ENCODE data around the gene ZCCHC18. TPM values are rescaled to one million over a fixed set of nuclear protein-coding genes. Genes with fewer than 3 reads are reported as not detected.
"Not testable (repeated sequence)": the region's sequence is repeated elsewhere in the genome, so short reads cannot be mapped to it uniquely, and the experiment has no call there.

ZCCHC18 gene
- 1 to 10 TPM; 3.6 to 5.0 (median 4.9) TPM for polyA plus RNA-seq (ENCODE audit: insufficient read length in 4 of 4)

DNA sequence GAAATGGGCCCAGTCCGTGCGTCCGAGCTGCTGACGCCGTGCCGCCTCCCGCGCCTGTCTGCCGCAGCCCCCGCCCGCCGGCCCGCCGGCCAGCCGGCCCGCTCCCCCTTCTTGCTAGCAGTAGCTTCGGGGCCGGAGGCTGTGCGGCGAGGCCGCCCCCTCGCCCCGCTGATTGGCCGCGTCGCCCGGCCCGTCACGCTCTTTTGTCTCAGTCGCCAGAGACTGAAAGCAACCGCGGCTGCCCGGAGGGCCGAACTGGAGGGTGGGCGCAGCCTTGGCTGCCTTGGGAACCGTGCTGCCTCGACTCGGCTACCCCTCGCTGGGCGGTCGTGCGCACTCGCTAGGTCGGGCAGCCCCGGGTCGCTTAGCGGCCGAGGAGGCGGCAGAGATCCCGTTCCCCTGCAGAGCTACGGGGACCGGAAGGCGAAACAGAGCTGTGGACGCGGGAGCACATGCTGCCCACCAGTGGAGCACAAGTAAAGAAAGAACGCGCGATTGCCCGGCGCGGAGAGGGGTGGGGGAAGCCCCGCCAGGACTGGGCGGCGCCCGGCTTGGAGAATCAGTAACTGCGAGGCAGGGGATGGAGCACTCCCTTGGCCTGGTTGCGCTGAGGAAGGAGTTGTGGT is at the start of gene ZCCHC18:
Gene ZCCHC18, plus strand, starts transcription at position 198 of the 626 bp plus-strand sequence. CDS start 1,589 bp downstream, outside the sequence.
- DNase-seq (ENCODE audit: low read depth in 4 of 4, low spot score in 3 of 4) = peak in 3 of 4 donors; percentile 44 to 49 (median 45)

DNA sequence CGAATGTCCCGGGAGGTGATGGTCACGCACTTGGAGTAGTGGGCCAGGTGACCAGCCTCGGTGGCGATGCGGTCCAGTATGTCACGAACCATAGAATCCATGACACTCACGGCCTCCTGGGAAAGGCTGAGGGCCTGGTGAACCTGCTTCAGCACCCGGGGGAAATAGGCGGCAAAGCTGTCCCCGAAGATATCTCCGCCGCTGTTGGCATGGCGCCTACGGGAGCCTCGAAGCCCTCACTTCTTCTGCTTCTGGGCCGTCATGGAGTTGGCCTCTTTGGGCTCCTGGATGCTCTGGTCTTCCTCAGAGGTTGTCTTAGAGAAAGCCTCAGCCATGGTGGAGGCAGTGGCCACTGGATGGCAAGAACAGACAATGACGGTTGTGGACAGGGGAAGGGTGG is 49.7 kb upstream of the ZCCHC18 start:
- DNase-seq (ENCODE audit: low read depth in 4 of 4, low spot score in 3 of 4) = not testable (repeated sequence)

DNA sequence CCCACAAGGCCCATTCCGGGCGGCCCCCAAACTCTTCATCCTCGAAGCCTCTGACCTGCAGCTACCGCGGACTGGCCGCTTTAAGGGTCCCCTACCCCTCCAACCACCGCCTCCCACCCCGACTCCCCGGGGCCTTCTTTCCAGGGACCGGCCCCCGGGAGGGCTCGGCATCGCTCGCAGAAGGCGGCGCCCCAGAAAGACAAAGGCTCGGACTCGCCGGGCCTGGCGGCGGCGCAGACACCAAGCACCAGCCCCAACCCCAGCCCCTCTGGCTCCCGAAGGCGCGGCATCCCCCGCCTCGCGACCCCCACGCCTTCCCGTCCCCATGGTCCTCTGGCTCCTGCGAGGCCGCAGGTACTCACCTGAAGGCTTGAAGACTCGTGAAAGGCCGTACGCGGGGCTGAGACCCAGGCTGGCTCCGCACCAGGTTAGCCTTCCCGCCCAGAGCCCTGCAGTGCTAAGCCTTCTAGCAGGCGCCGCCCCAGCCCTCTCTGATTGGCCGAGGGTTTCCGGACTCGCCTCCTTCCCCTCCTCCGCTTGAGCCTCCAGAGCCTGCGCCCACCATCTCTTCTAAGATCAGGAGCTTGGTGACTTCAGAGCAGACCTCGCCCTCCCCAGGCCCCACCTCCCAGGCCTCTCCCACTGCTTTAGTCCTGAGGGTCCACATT is 36.4 kb upstream of the ZCCHC18 start, which contains the start of gene TMSB15C:
Gene TMSB15C, minus strand, starts transcription at position 459 of the 668 bp plus-strand sequence.
- not testable (repeated sequence) for DNase-seq (ENCODE audit: low read depth in 4 of 4, low spot score in 3 of 4)

DNA sequence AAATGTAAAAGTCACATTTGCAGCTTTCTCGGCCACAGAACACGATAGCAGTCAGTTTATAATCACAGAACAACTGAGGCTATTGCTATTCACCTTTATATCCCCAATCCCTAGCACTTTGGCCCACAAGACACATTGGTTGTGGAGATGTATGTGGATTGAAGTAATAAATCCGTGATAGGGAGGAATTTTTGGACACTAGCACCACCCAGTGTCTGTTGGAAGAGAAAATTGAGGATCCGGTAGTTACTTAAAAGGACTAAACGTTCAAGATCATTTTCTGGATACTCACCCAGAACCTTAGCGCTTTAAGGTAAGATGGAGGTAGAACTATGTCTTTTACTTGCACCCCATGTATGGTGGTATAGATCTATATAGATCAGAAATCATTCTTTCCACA is 34.5 kb upstream of the ZCCHC18 start:
- DNase-seq (ENCODE audit: low read depth in 4 of 4, low spot score in 3 of 4) = not testable (repeated sequence)

DNA sequence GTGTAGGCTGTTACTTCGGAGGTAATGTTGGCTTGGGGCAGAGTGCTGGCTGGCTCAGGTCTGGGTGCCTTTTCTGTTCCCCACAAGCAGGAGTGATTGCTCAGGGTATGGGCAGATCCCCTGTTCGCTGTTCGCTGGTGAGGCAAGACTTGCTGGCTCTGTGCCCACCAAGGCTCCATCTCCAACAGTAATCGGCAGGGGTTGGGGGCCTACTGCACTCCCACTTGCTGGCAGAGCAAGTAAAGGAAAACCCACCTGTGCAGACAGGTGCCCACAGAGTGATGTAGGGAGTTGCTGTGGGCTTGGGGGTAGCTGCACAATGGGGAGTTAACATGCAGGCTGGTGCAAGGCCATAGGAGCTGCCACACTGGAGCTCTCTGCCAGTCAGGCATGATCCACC is 28.3 kb upstream of the ZCCHC18 start:
- DNase-seq (ENCODE audit: low read depth in 4 of 4, low spot score in 3 of 4) = no peak

DNA sequence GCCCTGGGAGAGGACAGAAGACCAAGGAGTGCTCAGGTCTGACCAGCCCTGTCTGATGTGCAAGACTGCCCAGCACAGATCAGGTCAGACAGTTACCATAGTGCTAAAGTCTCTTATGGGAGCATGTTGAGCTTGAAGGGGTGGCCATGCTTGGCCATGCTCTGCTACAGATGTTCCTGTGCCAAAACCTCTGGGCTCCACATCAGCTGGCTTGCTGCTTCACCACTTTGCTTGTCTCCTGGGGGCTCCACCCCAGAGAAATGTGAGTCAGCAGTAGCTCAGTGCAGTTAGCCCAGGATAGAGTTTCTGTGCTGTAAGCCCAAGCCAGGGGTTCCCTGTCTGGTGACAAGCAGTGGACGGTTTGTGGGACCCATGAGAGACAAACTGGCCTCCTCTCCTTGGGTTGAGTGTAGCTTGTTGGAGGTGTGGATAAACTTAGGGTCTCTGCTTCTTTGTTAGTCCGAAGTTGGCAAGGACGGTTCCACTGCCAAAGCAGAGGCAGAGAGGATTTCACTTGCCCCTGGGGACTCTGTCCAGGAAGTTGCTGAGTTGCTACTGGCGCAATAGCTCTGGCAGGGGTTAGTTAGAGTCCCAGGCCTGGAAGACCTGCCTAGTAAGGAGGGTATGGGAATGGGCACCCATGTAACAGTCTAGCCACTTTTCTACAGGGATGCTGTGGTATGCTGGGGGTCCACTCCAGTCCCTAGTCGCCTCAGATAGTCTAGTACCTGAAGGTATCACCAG is 27.6 kb upstream of the ZCCHC18 start:
- no peak for DNase-seq (ENCODE audit: low read depth in 4 of 4, low spot score in 3 of 4)

DNA sequence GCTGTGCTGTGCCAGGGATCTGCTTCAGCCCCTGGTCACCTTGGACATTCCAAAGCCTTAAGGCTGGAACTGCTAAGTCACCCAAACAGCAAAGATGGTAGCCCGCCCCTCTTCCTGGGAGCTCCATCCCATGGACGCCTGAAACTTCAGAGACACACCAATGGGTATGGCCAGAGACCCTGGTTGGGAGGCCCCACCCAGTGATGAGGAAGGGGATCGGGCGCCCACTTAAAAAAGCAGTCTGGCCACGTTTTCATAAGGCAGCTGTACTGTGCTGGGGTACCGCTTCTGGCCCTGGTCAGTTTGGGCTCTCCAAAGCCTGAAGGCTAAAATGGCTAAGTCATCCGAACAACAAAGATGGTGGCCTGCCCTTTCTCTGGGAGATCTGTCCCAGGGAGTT is 26.8 kb upstream of the ZCCHC18 start:
- DNase-seq (ENCODE audit: low read depth in 4 of 4, low spot score in 3 of 4) = no peak

DNA sequence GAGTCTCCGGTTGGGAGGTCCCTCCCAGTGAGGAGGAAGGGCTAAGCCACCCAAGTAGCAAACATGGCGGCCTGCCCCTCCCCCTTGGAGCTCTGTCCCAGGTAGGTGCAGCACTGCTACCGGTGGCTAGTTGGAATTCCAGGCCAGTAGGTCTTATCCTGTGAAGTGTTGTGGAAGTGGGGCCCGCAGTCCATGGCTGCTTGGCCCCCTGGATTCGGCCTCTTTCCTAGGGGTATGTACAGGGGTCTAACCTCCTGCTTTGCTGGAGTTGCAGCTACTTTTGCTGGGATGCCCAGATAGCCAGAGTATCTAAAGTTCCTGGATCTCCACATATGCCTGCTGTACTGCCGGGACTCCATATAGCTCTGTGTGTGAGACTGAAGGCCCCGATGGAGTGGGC is 26.4 kb upstream of the ZCCHC18 start:
- no peak for DNase-seq (ENCODE audit: low read depth in 4 of 4, low spot score in 3 of 4)

DNA sequence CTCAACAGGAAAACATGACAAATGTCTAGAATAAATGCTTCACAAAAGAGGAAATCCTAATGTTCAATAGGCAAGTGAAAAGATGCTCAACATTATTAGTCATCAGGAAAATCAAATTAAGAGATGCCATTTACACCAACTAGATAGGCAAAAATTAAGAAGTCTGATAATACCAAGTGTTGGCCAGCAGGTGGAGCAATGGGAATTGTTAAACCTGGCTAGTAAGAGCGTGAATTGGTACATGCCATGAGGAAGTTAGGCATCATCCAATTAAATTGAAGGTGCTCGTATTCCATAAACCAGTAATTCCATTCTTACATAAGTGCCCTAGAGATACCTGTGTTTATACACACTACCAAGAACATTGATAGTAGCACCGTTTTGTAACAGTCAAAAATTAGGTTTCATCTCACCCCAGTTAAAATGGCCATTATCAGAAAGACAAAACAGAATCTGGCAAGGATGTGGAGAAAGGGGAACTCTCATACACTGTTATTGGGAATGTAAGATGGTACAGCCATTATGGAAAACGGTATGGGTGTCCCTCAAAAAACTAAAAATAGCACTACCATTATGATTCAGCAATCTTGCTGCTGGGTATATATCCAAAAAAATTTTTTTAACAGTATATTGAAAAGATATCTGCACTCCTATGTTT is 14.0 kb upstream of the ZCCHC18 start:
- peak in 3 of 4 donors; percentile 16 to 22 (median 18) for DNase-seq (ENCODE audit: low read depth in 4 of 4, low spot score in 3 of 4)

DNA sequence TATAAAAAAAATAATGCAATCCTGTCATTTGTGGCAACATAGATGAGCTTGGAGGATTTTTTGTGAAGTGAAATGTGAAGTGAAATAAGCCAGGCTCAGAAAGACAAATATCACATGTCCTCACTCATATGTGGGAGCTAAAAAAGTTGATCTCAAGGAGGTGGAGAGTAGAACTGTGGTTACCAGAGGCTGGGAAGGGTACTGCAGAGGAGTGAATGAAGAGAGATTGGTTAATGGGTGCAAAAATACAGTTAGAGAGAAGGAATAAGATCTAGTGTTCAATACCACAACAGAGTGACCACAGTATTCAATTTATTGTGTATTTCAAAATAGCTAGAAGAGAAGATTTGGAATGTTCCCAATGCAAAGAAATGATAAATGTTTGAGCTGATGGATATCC is 13.4 kb upstream of the ZCCHC18 start:
- DNase-seq (ENCODE audit: low read depth in 4 of 4, low spot score in 3 of 4) = no peak

DNA sequence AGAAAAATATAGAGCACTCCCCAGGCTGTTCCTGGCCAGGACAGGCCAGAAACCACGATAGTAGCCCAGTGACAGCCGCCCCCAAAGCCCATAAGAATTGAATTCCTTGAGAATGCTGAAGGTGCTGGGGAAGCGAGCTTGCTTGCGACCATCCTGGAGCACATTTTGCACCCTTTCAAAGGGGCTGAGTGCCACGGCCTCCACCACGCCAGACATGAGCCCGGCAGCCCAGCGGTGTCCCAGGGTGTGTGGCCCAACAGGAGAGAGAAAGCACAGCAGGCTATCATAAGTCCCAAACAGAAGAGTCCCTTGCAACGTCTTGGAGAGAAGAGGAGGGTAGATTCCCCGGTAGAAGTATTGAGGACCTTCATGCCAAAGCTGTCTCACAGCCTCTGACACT is 7.6 kb upstream of the ZCCHC18 start:
- DNase-seq (ENCODE audit: low read depth in 4 of 4, low spot score in 3 of 4) = no peak

DNA sequence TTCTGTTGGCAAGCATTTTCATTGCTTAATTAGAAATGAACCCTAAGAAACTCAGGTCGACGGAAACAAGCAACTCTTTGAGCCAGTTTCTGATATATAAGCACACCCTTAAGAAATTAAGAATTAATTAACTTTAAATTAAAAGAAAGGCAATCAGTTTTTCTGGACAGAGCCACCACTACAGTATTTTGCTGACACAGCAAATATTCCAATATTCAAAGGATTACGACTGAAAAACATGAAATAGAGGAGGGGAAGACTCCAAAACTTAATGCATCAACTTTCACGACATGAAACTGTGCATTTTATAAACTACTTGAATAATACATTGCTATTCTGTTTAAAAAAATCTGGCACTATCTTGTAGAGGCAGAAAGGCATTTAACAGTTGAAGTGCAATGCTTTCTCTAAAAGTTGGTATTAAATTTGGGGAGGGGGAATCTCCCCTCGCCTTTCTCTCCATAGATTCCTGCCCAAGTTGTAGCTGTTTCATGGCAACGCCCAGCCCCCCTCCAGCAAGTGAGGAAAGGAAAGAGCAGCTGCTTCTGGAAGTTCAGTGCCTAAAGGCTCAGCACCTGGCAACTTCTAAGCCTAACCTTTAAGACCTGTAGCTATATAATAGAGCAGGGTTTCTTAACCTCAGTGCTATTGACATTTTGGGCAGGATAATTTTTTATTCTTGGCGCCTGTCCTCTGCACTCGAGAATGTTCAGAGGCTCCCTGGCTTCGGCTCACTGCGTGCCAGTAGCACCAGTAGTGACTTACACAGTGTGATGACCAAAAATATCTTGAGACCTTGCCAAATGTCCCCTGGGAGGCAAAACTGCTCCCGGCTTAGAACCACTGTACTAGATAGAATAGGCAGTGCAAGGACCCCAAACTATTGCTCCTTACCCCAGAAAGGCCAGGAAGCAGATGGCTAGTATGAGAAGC is 6.7 kb upstream of the ZCCHC18 start:
- DNase-seq (ENCODE audit: low read depth in 4 of 4, low spot score in 3 of 4) = no peak

DNA sequence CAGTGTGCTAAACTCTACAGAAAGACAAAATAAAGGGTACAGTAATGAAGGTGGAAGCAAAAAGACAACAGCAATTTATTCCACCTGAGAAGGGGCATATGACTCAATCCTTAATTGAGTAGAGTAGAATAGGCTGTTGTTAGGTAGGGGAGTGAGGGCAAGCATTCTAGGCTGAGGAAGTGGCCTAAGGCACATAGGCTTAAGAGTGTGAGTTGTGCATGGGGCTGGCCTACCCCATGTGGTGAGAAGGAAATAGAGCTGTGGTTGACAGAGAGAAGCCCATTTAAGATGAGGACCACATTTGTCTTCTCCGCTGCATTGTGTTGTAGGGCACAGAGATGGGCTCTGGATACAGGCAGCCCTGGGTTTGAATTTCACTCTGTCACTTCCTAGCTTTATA is 3.4 kb upstream of the ZCCHC18 start:
- DNase-seq (ENCODE audit: low read depth in 4 of 4, low spot score in 3 of 4) = no peak

DNA sequence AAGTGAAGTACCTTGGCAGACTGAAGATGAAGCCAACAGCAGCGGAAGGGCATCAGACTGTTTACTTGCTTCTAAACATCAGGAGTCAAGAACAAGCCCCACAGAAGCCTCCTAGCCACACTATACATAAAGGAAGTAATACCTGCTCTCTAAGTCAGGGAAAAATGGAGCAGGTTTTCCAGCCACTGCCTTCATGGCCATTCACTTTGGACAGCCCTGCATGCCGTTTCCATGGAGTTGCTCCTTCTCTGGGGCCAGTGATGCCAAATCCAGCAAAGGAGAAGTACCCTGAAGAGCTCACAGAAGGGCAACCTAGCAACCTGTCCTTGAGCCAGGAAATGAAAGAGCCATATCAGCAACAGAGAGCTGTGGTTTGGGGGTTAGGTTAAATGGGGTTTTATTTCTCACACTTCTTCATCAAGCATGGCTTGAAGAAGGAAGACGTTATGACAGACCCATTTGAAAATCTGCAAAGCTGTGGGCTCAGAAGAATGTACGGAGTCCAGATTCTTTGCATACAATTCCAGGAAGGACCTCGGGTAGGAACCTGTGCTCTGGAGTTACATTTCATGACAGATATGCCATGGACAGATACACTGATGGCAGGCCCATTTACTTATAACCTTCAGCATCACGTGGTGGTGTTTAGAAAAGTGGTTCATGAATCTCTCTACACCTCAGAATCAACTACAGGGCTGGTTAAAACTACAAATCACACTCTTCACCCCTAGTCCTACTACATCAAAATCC is 1.7 kb upstream of the ZCCHC18 start:
- not testable (repeated sequence) for DNase-seq (ENCODE audit: low read depth in 4 of 4, low spot score in 3 of 4)

DNA sequence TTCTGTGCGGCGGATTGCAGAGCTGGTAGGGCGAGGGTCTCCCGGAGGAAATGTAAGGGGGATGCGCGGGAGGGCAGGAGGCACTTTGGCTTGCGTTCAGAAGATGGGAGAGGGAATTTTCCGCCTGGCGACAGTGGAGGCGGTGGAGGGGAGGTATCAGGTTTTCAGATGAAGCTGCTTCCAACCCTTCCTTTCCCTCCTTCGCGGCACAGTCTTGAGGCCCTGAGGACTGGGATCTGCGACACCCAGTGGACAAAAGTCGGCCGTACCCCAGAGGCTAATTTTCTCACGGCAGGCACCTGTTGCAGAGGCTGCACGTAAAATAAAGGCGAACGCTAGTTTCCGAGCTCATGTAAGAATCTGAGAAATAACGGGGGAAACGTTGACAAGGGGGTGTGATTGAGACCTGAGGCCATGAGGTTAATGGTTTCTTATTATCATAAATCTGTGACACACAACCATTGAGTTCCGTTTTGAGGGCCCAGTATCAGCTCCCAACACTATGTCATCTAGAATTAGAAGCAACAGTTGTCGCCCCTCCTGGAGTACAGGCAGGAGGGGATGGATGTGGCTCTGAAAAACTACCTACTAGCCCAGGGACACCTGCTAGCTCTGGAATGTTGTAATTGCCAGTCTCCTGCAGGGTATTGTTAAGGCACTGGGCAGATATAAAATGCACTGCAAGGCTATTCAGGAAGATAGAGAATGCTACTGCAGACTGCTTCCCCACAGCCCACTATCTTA is 1.1 kb downstream of the ZCCHC18 start:
- peak in 3 of 4 donors; percentile 26 to 38 (median 31) for DNase-seq (ENCODE audit: low read depth in 4 of 4, low spot score in 3 of 4)

DNA sequence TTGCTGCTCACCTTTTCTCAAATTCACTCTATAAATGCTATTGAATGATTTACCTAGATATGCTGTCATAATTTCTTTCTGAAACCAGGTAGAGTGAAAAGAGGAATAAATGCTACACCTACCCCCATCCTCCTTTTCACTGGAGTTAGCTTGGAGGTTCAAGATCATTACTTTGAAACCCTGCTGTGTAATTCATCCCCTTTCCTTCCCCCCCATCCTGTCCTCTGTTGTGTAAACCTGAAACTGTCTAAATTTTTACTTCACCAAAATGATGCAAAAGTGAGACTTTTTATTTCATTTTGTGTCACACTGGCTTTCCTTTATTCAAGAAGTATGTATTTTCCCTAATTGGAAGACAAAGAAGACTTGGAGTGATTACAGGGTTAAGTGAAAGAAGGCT is 5.4 kb downstream of the ZCCHC18 start:
- no peak for DNase-seq (ENCODE audit: low read depth in 4 of 4, low spot score in 3 of 4)

DNA sequence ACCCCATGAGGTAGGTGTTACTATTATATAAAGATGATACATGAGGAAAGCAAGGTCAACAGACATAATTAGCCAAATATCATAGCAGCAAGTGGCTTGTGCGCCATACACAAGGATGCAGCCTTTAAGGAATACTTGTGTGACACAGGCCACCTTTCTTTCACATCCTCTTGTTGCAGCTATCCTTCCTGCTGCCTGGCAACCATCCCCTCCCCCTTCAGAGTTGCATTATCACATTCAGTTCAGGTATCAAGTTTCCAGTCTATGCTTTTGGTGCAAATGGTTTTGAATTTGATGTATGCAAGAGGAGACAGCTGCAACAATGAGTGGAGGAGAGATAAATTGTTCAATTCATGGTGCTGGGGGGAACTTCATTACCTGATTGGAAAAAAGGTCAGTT is 6.4 kb downstream of the ZCCHC18 start:
- DNase-seq (ENCODE audit: low read depth in 4 of 4, low spot score in 3 of 4) = no peak

DNA sequence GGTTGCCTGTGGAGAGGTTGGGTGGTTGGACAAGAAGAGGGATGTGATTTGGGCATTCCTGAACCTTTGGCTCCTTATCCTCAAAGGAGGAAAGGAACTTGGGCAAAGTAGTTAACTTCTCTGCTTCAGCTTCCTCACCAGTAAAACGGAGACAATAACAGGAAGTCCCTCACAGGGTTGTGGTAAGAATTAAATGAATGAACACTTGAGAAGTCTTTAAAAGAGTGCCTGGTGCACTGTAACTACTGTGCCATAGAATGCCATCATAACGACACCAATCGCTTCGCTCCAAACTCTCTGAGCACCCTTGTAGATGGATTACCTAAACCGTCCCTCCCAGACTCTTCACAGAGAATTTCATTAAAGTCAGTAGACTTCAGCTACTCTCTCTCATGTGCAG is 10.5 kb downstream of the ZCCHC18 start:
- no peak for DNase-seq (ENCODE audit: low read depth in 4 of 4, low spot score in 3 of 4)
